GM12873 (cell line): ENCODE results near the gene EPHB1.

ENCODE experiments used
- CTCF ChIP-seq: IDR thresholded peaks from 2 replicates; pipeline ENCODE4 v1.5.1; 2012; ENCODE audit warnings: low read depth, mild to moderate bottlenecking, moderate library complexity, low read length, control low read depth; ENCODE audit not compliant: insufficient read depth; ENCODE audit errors: missing control alignments

Gene EPHB1

GRCh38 chr3:134810052-134810435 is 15.0 kb downstream of the EPHB1 start:
- TF ChIP-seq CTCF, result no peak

- no peak for TF ChIP-seq CTCF
These were observed 15.8 kb downstream of the EPHB1 start for GRCh38 chr3:134810850-134811249.

DNA sequence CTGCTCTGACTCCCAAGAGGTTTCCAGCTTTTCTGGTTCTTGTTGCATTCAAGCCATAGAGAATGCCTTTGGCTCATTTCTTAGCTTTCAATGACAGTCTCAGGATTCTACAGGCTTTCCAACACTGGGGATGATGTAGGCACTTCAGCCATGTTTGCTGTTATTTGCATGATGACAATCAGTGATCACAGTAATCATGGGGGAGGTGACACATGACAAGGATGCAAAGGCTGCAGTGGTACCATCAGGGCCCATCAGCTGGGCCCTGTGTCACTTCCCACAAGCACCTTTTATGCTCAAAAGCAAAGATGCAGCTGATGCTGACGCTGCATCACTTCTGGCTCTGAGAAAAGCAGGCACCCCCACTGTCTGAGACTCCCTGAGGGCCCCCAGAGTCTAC is 18.6 kb downstream of the EPHB1 start:
- no peak for TF ChIP-seq CTCF

GRCh38 chr3:134815519-134815918 is 20.5 kb downstream of the EPHB1 start:
- TF ChIP-seq CTCF, result no peak

DNA sequence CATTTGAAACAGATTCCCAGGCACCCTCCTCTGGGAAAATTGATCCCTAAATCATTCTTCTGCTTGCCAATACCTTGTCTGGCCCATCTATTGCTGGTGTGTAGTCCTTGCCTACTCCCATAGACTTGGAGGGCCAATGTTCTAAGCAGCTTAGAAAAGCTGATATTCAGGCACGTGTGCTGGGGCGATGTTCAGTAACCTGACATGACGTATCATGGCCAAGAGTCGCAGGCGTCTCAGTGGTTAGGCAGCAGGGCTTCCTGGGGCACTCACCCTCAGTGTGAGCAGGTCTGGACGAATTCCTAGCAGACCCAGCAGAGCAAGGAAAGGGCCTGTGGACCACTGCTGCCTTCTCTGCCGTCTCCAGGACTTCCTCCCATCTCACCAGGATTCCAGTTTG is 21.6 kb downstream of the EPHB1 start:
- no peak for TF ChIP-seq CTCF

DNA sequence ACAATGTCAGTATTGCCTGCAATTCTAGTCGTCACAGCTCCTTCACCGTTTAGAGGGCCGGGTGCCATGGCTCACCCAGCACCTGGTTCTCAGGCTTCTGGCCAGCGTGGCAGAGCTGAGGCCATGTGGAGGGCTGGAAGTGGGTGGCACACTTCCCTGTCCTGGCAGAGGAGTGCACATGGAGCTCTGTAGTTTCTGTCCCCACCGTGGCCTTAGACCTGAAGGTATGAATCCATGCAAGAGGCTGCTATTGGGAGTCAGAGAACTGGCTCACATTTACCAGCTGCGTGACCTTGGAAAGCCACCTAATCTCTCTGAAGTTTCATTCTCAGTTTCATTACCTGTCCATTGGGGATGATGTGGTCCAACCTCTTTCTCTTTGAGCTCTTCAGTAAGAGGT is 22.2 kb downstream of the EPHB1 start:
- no peak for TF ChIP-seq CTCF

DNA sequence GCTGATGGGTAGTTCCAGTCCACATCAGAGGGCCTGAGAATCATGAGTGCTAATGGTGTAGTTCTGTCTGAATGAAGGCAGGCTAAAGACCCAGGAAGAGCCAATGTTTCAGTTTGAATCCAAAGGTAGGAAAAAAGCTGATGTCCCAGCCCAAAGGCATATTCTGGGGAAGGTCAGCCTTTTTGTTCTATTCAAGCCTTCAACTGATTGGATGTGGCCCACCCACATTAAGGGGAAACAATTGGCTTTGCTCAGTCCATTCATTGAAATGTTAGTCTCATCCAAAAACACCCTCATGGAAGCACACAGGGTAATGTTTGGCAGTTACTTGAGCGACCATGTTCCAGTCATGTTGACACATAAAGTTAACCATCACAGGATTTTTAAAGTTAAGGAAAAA is 25.9 kb downstream of the EPHB1 start:
- no peak for TF ChIP-seq CTCF

DNA sequence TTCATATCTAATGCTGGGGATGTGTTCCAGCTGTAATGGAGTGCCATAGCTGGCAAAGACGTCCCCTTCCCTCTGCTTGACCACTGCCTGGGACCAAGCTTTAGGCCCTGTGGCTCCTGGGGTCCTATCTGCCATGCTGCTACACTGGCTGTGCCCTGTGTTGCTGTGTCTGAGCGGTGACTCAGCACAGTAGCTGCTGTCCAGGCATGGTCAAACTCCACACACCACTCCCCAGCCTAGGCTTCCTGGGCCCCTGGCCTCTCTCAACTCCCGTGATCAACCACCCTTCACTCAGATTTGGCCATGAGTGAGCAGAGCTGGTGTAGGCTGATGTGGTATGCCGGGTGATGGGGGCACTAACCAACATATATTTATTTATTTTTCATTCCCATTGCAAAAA is 27.0 kb downstream of the EPHB1 start:
- no peak for TF ChIP-seq CTCF
